Upper lobe of left lung (tissue), 6 donors: Measurements from ENCODE around the gene OLFM3. TPM values are rescaled to one million over a fixed set of nuclear protein-coding genes. Genes with fewer than 3 reads are reported as not detected.

Experiments used
- ATAC-seq, 2 donors: fragments of 200-7000 bp; cut with Tn5 transposase; one replicate each; pipeline ENCODE4 v1.9.1; 2022; ENCODE audit warnings: mild to moderate bottlenecking in 2 of 2, moderate library complexity in 2 of 2; ENCODE audit not compliant: low FRiP score in 2 of 2
- DNase-seq, 2 donors: peaks; one replicate each; pipeline ENCODE4 v3.0.0-alpha.2; 2019 to 2020
- H3K27ac ChIP-seq, 4 donors: fragments of 200-600 bp; sonication (generic); one replicate each; pipeline ENCODE4 v1.5.1; 2016 to 2019
- H3K27me3 ChIP-seq, 4 donors: fragments of 200-600 bp; sonication (generic); one replicate each; pipeline ENCODE4 v1.5.1; 2017 to 2019
- H3K36me3 ChIP-seq, 4 donors: fragments of 200-600 bp; sonication (generic); one replicate each; pipeline ENCODE4 v1.5.1; 2016 to 2019
- H3K4me1 ChIP-seq, 4 donors: fragments of 200-600 bp; sonication (generic); one replicate each; pipeline ENCODE4 v1.5.1; 2018 to 2019
- H3K4me3 ChIP-seq, 4 donors: fragments of 200-600 bp; sonication (generic); one replicate each; pipeline ENCODE4 v1.5.1; 2017 to 2019; ENCODE audit warnings: mild to moderate bottlenecking in 2 of 4, moderate library complexity in 1 of 4
- H3K9me3 ChIP-seq, 4 donors: fragments of 200-600 bp; sonication (generic); one replicate each; pipeline ENCODE4 v1.5.1; 2018 to 2019
- EP300 ChIP-seq, 4 donors: sonication (generic); formaldehyde crosslinking; IDR thresholded peaks; one replicate each; pipeline ENCODE4 v1.5.1; 2017; ENCODE audit warnings: antibody characterized with exemption in 4 of 4, control low read depth in 2 of 4
- POLR2A ChIP-seq, 4 donors: fragments of 450-650 bp; IDR thresholded peaks; one replicate each; pipeline ENCODE4 v1.5.1; 2016 to 2017; ENCODE audit warnings: antibody characterized with exemption in 4 of 4, mild to moderate bottlenecking in 2 of 4
- POLR2AphosphoS5 ChIP-seq, 2 donors: sonication (generic); formaldehyde crosslinking; IDR thresholded peaks; one replicate each; pipeline ENCODE4 v1.5.1; 2017; ENCODE audit warnings: antibody characterized with exemption in 2 of 2
- WGBS, 2 donors: methylation state at CpG; one replicate each; pipeline ENCODE4 v1.1.5; 2017 to 2018; 5-methylcytosine and 5-hydroxymethylcytosine counted together
- total RNA-seq, 6 donors: library from RNA; depleted of rRNA in 4 of 6; stranded (reverse); fragments of >200 nt in 4 of 6; gene quantifications; one replicate each; pipeline versions ENCODE4 v1.1.0 to v1.2.1, GENCODE V29; 2016 to 2021
- TF ChIP-seq, protein P1 (sequence below), 6 experiments: fragments of 450-650 bp in 4 of 6; fragments of 200-600 bp in 2 of 6; sonication (generic) in 2 of 6; IDR thresholded peaks; one replicate each; pipeline ENCODE4 v1.5.1; 2016 to 2019; ENCODE audit warnings: antibody characterized with exemption in 6 of 6
- donor health status: DM: no; HTN: no; CAD: no; lungs with moderate emphysema.
- donor health status: DM: no; HTN: yes; CAD: no; lungs with severe emphysema.

OLFM3 gene
- total RNA-seq, 6 donors from 2014 or later, result not detected

DNA sequence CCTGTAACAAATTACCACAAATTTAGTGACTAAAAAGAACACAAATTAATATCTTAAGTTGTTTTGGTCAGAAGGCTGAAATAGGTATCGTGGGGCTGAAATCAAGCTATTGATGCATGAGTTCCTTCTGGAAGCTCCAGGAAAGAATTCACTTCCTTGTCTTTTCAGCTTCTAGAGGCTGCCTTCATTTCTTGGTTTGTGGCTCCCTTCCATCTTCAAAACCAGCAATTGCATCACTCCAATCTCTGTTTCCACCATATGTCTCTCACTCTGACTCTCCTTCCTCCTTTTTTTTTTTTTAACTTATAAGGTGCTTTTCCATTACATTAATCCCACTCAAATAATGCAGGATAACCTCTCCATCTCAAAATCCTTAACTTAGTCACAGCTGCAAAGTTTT, 78.4 kb downstream of the OLFM3 start:
- TF ChIP-seq POLR2A (IDR thresholded peaks at IDR 0.05) (no peak), POLR2AphosphoS5 (IDR thresholded peaks at IDR 0.05) (no peak), EP300 (IDR thresholded peaks at IDR 0.05) (no peak)
- TF ChIP-seq, protein P1, sequence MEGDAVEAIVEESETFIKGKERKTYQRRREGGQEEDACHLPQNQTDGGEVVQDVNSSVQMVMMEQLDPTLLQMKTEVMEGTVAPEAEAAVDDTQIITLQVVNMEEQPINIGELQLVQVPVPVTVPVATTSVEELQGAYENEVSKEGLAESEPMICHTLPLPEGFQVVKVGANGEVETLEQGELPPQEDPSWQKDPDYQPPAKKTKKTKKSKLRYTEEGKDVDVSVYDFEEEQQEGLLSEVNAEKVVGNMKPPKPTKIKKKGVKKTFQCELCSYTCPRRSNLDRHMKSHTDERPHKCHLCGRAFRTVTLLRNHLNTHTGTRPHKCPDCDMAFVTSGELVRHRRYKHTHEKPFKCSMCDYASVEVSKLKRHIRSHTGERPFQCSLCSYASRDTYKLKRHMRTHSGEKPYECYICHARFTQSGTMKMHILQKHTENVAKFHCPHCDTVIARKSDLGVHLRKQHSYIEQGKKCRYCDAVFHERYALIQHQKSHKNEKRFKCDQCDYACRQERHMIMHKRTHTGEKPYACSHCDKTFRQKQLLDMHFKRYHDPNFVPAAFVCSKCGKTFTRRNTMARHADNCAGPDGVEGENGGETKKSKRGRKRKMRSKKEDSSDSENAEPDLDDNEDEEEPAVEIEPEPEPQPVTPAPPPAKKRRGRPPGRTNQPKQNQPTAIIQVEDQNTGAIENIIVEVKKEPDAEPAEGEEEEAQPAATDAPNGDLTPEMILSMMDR (IDR thresholded peaks at IDR 0.05), result no peak
- no peak overlapping the region for H3K4me3 ChIP-seq
- no peak for ATAC-seq
- no peaks in the 10 kb centered on the region for H3K27me3 ChIP-seq
- no peak overlapping the region for H3K27ac ChIP-seq
- no peaks in the 10 kb centered on the region for H3K9me3 ChIP-seq
- WGBS, 2 donors, result 80 to 86% methylated on average over 1 of the region's 1 CpG
- DNase-seq, result no peak
- no peaks in the 10 kb centered on the region for H3K4me1 ChIP-seq
- no peaks in the 10 kb centered on the region for H3K36me3 ChIP-seq

DNA sequence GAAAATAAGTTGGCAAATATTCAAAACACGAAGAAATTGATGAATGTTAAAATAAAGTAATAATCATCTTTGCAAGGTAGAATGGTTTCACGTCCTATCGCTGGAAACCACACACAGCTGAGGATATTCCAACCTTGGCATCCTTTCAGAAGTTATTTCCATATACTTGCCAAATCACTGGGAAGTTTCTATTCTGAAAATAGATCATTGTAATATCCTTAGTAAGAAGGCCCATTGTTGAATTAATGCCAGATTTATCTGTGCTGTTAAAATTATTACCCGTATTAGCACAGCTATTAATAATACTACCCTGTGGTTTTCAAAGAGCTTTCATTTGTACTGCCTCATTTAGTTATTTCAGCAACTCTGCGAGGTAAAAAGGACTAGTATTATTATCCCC, 81.1 kb downstream of the OLFM3 start:
- H3K36me3 ChIP-seq, result no peaks in the 10 kb centered on the region
- H3K27ac ChIP-seq, result no peak overlapping the region
- H3K27me3 ChIP-seq, result no peaks in the 10 kb centered on the region
- DNase-seq, result no peak
- WGBS, 2 donors, result 29 to 53% methylated on average over 5 of the region's 5 CpGs
- ATAC-seq, result no peak
- H3K4me1 ChIP-seq, result no peaks in the 10 kb centered on the region
- no peak for TF ChIP-seq POLR2AphosphoS5 (IDR thresholded peaks at IDR 0.05)
- no peak for TF ChIP-seq POLR2A (IDR thresholded peaks at IDR 0.05)
- no peak for TF ChIP-seq EP300 (IDR thresholded peaks at IDR 0.05)
- TF ChIP-seq, protein P1 (IDR thresholded peaks at IDR 0.05), result no peak
- no peaks in the 10 kb centered on the region for H3K9me3 ChIP-seq
- no peak overlapping the region for H3K4me3 ChIP-seq

DNA sequence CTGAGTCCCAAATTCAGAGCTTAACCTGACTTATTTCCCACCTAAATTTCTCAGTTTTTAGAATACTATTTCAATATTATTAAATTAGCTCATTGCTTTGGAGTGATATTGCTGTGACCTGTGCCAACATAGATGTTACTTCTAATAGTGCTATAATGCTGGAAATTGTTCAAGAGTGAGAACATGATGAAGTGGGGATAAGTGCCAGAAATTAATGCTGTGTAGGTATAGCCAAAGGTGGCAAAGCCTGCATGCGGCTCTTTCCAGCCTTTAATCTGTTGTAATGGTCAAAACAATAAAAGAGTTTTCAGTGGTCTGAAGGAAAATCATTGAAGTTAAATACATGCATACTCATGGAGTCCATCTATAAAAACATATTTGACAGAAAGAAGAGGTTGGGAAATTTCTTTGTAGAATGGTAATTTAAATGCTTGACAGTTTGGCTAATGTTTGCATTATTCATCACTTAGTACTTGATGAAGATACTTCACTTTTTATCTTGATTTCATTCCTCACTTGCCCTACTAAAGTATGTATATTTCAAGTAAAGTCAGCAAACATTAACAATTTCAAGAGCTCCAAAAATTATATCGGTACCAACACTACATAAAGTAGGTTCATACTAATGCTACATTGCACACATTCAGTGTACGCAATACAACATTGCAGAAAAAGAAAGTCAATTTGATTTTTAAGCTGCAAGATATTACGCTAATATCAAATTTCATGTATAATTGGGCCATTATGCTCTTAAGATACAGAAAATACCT, 82.1 kb downstream of the OLFM3 start:
- WGBS, 2 donors, result 72 to 75% methylated on average over 4 of the region's 4 CpGs
- Histone ChIP-seq H3K9me3 (no peaks in the 10 kb centered on the region), H3K27ac (no peak overlapping the region), H3K4me1 (no peaks in the 10 kb centered on the region), H3K27me3 (no peaks in the 10 kb centered on the region), H3K4me3 (no peak overlapping the region), H3K36me3 (no peaks in the 10 kb centered on the region)
- DNase-seq, result no peak
- TF ChIP-seq, protein P1 (IDR thresholded peaks at IDR 0.05), result no peak
- TF ChIP-seq POLR2AphosphoS5 (IDR thresholded peaks at IDR 0.05) (no peak), EP300 (IDR thresholded peaks at IDR 0.05) (no peak), POLR2A (IDR thresholded peaks at IDR 0.05) (no peak)
- no peak for ATAC-seq

DNA sequence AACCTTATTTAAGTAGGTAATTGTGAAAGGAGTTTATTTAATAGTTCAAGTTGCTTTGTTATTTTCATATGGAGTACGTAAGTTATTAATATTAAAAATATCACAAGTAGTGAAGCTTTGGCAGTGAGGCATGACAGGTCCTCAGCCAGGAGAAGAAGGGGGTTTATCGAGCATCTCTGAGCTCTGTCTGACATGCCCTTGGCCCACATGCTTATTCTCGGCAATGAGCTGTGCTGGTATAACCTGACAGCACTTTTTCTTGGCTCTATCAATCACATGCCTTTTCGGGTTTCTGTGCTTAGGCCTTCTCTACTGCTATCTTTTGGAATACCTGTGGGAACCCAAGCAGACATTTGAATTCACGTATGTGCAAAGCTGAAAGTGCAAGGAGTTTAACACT, 84.8 kb downstream of the OLFM3 start:
- ATAC-seq, result no peak

More for the DNA sequence above, 84.8 kb downstream of the OLFM3 start:
- H3K27ac ChIP-seq, result no peak overlapping the region
- no peaks in the 10 kb centered on the region for H3K4me1 ChIP-seq
- no peak for TF ChIP-seq EP300 (IDR thresholded peaks at IDR 0.05)
- no peak for TF ChIP-seq POLR2A (IDR thresholded peaks at IDR 0.05)
- TF ChIP-seq, protein P1 (IDR thresholded peaks at IDR 0.05), result no peak
- no peak for TF ChIP-seq POLR2AphosphoS5 (IDR thresholded peaks at IDR 0.05)
- WGBS, 2 donors, result 91% methylated on average over 5 of the region's 5 CpGs
- DNase-seq, result no peak
- H3K9me3 ChIP-seq, result no peaks in the 10 kb centered on the region
- no peaks in the 10 kb centered on the region for H3K27me3 ChIP-seq
- no peaks in the 10 kb centered on the region for H3K36me3 ChIP-seq
- H3K4me3 ChIP-seq, result no peak overlapping the region
